Measurements from ENCODE around the gene RAB17.

The RAB17 gene, protein sequence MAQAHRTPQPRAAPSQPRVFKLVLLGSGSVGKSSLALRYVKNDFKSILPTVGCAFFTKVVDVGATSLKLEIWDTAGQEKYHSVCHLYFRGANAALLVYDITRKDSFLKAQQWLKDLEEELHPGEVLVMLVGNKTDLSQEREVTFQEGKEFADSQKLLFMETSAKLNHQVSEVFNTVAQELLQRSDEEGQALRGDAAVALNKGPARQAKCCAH

GRCh38 chr2:237590272-237591140, at the start of gene RAB17:
Gene RAB17, minus strand, starts transcription at chr2:237590734. Its CDS starts 4,580 bp downstream, at chr2:237586154.
- in situ Hi-C loops (cut with HindIII; ENCODE audit: low sequenced_read_pairs): no loop called here

- in situ Hi-C loops (cut with HindIII; ENCODE audit: low sequenced_read_pairs): loop anchor here (5.0 kb wide), 1 partner anchor 38 kb away; no protein-coding TSS in a partner anchor
Measured at GRCh38 chr2:237639836-237640220, 49.3 kb upstream of the RAB17 start.

DNA sequence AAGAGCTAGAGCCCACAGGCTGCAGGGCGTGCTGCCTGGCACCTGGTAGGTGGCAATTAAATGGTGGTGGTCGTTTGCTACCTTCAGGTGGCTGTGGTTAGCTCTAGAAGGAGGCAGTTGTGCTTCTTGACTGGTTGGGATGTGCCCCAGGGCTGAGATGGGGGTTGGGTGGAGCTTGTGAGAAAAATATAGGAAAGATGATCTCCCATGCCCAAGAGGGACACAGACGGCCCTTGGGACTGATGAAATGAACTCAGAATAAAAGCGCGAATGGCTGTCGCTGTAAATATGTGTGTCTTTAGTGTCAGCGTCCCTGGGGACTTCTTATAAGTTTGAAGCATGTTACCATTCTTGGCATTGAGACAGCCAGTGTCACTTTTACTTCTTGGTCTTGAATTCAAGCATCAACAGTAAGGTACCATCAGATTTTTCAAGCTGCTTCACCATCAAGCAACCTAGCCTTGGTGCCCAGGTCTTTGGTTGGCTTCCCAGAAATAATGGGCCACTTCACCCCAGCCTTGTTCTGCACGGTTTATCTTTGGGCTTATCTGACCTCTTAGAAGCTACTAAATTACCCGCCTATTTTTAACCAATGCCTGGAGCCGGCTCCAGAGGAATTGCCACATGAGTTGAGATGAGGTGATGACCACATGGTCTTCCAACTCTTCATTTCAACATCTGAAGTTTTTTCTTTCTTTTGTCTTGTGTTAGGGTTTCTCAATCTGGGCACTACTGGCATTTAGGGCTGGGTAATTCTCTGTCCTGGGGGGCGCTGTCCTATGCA, 48.7 kb upstream of the RAB17 start:
- in situ Hi-C loops (cut with HindIII; ENCODE audit: low sequenced_read_pairs): no loop called here

DNA sequence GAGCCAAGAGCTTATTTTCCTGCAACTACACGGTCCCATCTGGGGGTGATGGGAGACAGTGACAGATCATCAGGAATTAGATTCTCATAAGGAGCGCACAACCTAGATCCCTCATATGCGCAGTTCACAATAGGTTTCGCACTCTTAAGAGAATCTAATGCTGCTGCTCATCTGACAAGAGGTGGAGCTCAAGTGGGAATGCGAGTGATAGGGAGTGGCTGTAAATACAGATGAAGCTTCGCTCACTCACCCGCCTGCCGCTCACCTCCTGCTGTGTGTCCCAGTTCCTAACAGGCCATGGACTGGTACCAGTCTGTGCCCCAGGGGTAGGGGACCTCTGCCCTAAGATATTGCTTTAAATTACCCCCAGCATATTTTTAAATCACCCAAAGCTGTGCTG, 47.6 kb upstream of the RAB17 start:
- in situ Hi-C loops (cut with HindIII; ENCODE audit: low sequenced_read_pairs): no loop called here

DNA sequence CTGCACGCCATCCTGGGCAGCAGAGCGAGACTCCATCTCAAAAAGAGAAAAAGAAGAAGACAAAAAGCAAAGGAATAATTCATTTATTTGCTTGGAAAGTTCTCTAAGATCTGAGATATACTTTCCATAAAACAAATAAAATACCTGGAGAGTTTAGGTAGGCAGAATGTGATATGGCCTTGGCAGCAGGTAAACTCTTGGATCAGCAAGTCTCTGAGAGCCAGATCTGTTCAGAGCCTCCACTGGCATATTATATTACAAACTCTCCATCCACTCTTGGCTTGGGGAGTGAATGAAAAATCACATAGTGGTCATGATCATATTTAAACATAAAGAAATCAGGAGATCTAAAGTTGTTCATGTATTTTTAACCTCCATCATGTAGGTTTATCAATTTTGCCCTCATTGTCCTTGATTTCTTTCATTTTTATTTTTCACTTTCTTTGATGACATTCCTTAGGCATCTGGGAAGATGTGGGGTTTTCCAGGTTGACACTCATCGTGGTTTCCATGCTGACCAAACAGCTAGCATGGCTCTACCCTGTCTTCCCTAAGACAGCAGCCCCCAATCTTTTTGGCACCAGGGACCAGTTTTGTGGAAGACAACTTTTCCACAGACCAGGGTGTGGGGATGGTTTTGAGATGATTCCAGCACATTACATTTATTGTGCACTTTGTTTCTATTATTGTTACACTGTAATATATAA, 47.0 kb upstream of the RAB17 start:
- in situ Hi-C loops (cut with HindIII; ENCODE audit: low sequenced_read_pairs): no loop called here

GRCh38 chr2:237636578-237636977, 46.0 kb upstream of the RAB17 start:
- in situ Hi-C loops (cut with HindIII; ENCODE audit: low sequenced_read_pairs): no loop called here

DNA sequence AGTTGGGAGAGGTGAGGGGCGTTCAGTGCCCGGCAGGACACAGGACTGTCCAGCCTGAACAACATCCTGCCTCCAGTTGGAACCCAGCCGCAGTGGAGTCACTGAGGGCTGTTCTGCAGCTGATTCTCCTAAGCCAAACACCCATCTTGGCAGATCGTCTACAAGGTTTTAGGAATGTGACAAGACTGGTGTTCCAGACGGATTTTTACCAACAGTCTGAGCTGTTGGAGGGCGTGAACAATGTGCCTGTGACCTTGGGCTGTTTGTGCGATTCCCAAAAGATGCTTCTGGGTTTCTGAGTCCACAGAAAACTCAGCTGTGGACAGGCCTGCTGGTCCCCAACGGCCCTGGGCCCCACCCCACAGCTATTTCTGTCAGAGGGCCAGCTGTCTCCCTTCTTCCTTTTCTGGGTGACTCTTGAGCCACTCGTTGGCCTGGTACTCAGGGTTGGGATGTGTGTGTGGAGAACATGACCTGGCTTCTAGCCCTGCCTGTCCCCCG, 42.6 kb upstream of the RAB17 start:
- in situ Hi-C loops (cut with HindIII; ENCODE audit: low sequenced_read_pairs): no loop called here

- in situ Hi-C loops (cut with HindIII; ENCODE audit: low sequenced_read_pairs): no loop called here
Measured at GRCh38 chr2:237631801-237632585, 41.5 kb upstream of the RAB17 start.

DNA sequence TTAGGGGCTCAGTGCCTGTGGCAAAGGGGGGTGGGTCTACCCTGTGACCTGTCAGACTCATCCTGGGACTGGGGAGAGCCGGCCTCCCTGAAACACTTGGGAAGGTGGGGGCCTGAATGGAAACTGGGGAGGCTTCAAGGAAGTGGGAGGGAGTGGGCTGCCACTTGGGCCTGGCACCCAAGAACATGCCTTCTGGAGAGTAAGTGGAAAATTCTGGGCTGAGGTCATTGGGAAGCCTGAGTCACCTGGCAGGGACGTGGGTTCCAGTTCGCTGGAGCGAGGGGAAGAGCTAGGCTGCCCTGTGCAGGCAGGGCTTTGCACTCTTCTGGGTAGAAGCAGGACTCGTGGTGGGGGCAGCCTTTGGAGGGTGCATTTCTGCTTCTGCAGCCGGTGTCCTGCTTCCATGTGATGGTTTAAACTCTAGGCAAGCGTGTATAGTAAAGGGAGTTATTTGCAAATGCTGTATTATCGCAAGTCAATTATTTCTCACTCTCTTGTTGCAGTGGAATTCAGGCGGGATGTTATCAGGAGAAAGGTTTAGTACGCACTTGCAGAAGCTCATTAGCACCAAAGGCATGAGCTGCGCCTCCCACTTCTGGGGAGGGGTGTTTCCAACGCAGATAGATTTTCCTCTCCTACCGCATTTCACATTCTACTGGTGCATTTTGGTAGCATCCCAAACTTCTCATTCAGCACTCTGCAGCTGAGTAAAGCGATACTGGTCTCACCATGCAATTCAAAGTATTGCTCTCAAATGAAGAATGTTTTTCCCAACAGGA, 40.7 kb upstream of the RAB17 start:
- in situ Hi-C loops (cut with HindIII; ENCODE audit: low sequenced_read_pairs): no loop called here

- in situ Hi-C loops (cut with HindIII; ENCODE audit: low sequenced_read_pairs): no loop called here
Measured at GRCh38 chr2:237630216-237631000, 39.9 kb upstream of the RAB17 start.

- in situ Hi-C loops (cut with HindIII; ENCODE audit: low sequenced_read_pairs): no loop called here
Measured at GRCh38 chr2:237629739-237630138, 39.2 kb upstream of the RAB17 start.

DNA sequence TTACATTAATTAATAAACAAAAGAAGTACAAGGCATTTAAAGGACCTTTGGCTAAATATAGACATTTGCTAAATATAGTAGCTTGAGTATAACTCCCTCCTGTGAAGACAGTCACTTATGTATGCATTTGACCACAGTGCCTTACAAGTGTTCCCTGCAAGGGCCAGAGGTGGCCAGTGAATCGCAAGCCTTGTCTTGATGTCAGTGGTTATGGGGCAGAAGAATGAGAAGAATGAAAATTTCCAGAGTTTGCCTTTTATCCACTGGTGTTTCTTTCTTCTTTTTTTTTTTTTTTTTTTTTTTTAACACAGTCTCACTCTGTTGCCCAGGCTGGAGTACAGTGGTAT, 38.6 kb upstream of the RAB17 start:
- in situ Hi-C loops (cut with HindIII; ENCODE audit: low sequenced_read_pairs): no loop called here

GRCh38 chr2:237628247-237629187, 38.0 kb upstream of the RAB17 start:
- in situ Hi-C loops (cut with HindIII; ENCODE audit: low sequenced_read_pairs): no loop called here

DNA sequence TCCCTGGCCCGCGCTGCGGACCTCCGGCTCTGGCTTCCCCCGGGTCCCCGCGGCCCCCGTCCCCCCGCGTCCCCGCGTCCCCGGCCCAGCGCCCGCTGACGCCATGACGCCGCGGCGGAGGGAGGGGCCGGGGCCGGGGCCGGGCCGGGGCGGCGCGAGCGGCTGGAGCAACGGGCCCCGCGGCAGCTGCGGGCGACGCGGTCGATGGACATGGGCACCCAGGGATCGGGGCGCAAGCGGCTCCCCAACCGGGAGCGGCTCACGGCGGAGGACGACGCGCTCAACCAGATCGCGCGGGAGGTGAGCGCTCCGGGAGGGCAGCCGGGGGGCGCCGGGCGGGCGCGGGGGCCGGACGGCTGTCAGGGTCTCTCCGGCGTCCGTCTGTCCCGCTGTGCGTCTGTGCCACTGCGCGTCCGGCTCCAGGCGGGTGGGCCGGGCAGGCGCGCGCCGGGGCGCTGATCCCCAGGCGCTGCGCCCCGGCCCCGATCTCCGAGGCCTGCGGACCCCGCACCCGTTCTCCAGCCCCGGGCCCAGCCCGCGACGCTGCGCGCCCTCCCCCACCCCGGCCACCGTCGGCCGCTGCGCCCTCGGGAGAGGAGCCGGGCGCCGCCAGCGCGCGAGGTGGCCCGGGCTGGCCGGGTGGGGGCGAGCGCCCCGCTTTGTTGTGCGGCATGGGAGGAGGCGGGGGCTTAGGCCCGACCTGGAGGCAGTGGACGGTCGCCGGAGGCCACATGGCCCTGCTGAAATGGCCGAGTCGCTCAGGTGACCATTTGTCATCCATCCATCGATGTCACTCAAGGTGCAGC, 37.1 kb upstream of the RAB17 start, which contains the start of gene LRRFIP1:
Gene LRRFIP1, plus strand, starts transcription at position 147 of the 806 bp plus-strand sequence. Its CDS starts 58 bp downstream, at position 205.
- in situ Hi-C loops (cut with HindIII; ENCODE audit: low sequenced_read_pairs): no loop called here

DNA sequence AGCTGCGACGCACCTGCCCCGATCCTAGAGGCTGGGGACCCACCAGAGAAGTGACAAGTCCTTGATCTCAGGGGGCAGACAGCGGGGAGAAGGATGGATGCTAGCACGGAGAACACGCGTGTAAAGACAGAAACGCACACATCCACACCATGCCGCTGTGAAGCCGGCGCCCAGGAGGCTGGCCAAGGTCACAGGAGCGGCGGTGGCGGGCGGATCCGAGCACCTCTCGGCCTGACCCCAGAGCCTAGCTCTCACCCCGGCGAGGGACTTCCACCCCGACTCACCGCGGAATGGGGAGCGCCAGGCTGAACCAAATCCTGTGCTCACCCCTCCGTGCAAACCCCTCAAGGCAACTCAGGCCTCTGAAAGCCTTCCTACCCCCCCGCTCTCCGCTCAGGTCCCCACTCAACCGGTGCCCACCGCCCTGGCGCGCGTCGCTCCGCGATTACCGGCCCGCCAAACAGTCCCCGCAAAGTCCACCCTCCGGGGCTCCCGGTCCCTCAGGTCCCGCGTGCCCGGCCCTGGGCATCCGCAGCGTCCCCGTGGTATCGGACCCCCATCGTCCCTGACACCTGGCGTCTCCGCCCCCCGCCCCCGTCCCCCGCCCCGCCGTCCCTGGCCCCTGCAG, 36.4 kb upstream of the RAB17 start:
- in situ Hi-C loops (cut with HindIII; ENCODE audit: low sequenced_read_pairs): no loop called here

- in situ Hi-C loops (cut with HindIII; ENCODE audit: low sequenced_read_pairs): no loop called here
Measured at GRCh38 chr2:237625777-237626176, 35.2 kb upstream of the RAB17 start.

All from endothelial cell of hepatic sinusoid (primary cell).